Epithelial cell of umbilical artery (primary cell): ENCODE results near the gene TSFM. TPM values are rescaled to one million over a fixed set of nuclear protein-coding genes. Genes with fewer than 3 reads are reported as not detected.

Source experiments
- total RNA-seq: library from RNA; depleted of rRNA; stranded (reverse); fragments of >200 nt; gene quantifications from 2 replicates; pipeline ENCODE4 v1.2.3, GENCODE V29; 2014

The TSFM gene
- total RNA-seq: 20.8 and 30.7 TPM in 2 replicates

DNA sequence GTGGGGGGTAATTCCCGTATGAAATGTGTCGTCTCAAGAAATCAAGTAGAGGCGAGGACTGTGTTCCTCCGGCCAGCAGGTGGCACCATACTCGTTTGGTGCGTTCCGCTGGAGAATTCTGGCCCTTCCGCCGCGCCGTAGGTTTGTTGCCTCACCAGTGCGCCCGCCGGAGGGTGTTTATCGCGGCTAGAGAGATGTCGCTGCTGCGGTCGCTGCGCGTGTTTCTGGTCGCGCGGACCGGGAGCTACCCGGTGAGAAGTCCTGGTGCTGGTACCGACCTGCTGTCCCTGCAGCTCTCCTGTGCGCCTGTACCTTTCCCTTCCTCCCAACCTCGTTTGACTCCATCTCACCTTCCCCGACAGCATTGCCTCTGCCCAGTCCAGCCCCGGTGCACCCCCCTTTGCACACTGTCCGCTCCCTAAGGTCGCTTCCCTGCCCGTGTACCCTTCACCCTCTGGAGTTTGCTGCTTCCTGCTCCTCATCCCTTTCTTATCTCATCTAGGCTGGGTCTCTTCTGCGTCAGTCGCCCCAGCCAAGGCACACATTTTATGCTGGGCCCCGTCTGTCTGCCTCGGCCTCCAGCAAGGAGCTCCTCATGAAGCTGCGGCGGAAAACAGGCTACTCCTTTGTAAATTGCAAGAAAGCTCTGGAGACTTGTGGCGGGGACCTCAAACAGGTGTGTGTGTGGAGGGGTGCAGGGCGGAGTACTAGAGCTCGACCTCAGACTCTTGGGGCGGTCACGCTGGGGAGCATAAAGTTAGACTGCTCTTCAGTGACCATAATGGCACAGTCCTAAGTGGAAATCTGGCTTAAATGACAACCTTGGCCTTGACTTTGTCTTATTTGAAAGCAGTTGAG, at the start of gene TSFM:
Gene TSFM (plus strand): TSS at position 180 of the 858 bp plus-strand sequence. CDS start 15 bp downstream, at position 195.

DNA sequence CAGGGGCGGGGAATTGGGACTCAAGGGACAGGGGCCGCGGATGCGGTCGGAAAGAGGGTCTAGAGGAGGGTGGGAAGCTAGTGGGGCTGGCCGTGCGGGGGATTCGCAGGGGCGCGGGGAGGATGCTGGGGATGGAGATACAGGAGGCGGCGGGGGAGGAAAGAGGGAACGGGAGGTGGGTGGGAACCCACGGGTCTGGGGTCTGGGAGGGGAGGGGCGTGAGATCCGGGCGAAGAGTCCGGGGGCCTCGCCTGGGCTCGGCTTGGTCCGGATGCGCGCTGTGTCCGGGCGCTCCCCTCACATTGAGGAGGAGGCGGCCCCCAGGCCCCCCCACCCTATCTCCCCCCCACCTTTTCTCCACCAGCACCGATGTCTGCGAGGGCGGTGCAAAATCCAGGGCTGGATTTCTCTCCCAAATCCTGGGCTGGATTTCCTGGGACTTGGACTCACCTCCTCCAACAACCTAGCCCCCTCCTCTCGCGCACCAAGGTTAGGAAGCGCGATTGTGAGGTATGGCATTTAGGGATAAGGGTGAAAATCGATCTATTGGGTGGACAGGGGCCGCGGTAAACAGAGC, 43.8 kb upstream of the TSFM start, which contains the start of gene AGAP2:
Gene AGAP2 (minus strand): TSS at position 82 of the 577 bp plus-strand sequence. CDS start 496 bp downstream, outside the sequence.

DNA sequence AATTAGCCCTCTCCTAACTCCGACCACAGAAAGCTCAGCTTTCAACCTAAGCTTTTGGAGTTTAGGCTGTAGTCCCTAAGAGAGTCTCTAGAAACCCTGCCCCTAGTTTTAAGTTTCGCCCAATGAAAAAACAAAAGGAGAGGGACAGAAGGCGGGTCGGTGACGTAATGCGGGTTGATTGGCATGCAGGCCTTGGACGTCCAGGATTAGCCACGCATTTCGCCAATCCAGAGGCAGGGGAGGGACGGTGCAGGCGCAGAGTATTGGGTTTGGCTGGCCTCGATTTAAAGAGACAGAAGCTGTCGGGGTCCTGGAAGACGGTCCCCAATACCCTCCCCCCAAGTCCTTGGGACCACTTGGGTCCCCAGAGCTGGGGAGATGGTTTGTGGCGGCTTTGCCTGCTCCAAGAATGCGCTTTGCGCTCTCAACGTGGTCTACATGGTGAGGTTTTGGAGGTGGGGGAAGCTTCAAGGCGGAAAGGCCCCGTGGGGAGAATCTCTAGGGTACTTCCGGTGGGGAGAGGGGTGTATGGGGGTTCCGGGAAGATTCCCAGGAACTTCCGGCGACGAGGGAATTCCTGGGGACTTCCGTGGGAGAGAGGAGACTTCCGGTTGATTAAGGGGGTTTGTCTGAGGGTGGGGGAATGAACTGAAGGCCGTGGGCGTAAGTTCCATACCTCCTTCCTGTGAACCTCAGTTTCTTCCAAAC, 37.7 kb upstream of the TSFM start, which contains the start of gene TSPAN31:
Gene TSPAN31 (plus strand): TSS at position 263 of the 708 bp plus-strand sequence. CDS start 116 bp downstream, at position 379.

DNA sequence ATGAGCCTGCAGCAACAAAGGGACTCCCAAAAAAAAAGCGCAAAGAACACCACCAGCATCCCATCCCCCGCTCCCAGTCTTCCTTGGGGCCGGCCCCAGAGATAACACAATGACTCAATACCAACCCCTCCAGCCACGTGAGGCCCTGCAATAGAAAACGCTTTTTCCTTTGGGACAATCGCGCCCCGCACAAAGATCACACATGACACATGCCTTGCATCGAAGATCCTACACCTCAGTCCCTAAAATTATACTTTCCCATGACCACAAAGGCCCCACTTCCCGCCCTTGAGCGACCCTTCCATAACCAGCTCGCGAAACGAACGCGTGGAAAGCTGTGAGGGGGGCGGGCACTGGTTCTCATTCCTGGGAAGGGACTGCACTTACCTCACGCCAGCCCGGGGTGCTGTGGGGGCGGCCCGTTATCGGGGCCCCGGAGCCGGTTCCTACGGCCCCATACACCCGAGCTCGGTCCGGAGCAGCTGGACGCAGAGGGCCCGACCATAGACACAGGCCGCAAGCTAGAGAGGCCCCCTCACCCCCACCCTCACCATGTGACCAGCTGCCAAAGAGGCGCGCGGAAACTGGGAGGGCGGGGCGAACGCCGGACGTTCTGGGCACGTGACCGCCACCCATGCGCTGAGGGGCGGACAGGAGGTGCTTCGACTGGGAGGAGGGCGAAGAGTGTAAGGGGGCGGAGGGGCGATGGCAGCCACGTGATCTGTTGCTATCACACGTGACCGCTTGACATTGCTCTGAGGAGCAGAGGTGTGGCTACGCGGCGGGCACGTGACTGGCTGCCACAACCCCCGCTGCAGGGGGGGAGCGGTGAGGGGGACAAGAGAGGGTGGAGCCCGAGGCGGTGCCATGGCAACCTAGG, 30.6 kb upstream of the TSFM start, which contains the start of gene CDK4:
Gene CDK4 (minus strand): TSS at position 523 of the 880 bp plus-strand sequence. CDS start 593 bp downstream, outside the sequence.

DNA sequence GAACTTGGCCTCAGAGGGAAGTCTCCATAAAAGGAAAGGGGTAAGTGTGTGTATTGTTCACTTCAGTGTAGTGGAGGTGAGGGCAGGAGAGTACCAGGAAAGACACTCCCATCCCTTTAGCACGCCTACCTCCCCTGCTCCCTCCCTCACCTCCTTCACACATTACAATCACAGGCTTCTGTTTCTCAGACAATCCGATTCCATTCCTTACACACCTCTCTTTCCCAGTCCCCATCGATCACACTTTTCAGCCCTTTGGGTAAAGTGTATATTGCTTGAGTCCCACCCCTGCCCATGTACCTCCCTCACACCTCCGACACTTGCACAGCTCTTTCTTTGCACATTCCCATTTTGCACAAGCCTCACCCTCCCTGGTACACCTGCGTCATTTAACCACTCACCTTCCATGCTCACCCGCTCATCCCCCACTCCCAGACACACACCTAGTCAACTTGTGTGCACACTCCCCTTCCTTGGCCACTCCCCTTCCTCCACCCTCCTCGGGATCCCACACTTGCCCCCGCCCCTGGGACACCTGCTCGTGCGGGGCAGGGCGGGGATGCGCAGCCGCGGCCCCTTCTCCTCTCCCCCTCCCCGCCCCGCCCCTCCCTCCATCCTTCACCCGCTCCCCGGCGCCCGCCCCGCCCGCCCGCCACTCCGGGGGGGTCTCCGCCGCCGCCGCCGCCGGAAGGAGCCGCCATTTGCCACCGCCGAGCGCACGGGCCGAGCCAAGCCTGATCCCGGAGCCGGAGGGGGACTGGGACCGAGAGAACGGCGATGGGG, 28.0 kb upstream of the TSFM start, which contains the start of gene MARCHF9:
Gene MARCHF9 (plus strand): TSS at position 693 of the 783 bp plus-strand sequence. CDS start 426 bp downstream, outside the sequence.

GRCh38 chr12:57766464-57767304, 15.9 kb upstream of the TSFM start, which contains the start of gene CYP27B1:
TSS of gene CYP27B1 (minus strand) at chr12:57767078. CDS start at chr12:57767041, 37 bp downstream.

DNA sequence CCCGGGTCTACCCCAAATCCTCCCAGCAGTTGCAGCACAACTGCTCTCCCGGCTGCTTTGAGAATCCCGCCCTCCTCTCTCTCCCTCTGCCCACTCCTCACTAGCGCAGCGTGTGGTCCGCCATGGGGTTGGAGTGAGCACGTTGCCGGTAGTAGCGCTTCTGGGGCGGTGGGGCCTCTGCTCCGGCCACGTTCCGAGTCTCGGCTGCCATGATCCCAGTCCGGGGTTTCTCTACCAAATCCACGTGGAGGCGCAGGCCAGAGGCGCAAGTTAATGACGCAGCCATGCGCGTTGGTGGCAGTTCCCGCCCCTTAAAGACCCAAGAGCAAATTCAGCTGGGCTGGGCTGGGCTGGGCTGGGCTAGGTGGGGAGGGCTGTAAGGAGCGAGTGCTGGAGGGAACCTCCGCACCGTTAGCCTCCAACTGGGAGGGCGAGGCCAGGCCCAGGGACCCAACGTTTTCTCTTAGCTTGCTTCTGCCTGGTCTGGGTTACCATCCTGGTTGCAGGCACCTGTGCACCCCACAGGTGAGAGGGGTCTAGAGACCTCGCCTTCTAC, 10.6 kb upstream of the TSFM start, which contains the start of gene METTL1:
Gene METTL1 (minus strand): TSS at position 233 of the 556 bp plus-strand sequence. CDS start 22 bp downstream, at position 211.

GRCh38 chr12:57772429-57773322, 9.9 kb upstream of the TSFM start, which contains the start of gene EEF1AKMT3:
TSS of gene EEF1AKMT3 (plus strand) at chr12:57772614. CDS start at chr12:57772725, 111 bp downstream.

GRCh38 chr12:57846577-57847319, 64.2 kb downstream of the TSFM start, which contains the start of gene CTDSP2:
TSS of gene CTDSP2 (minus strand) at chr12:57846729. CDS start at chr12:57846435, 294 bp downstream.

Other genes with a start within 250 kb of the TSFM start
- 79.2 and 91.9 TPM in 2 replicates for gene DCTN2, start 235.6 kb upstream of the TSFM start, total RNA-seq
- under 0.01 TPM in 1 of 2 replicates, not detected in the other for gene KIF5A, start 232.7 kb upstream of the TSFM start, total RNA-seq
- 5.5 and 17.3 TPM in 2 replicates for gene PIP4K2C, start 191.6 kb upstream of the TSFM start, total RNA-seq
- gene DTX3, start 178.0 kb upstream of the TSFM start, total RNA-seq: 8.1 and 9.3 TPM in 2 replicates
- gene ARHGEF25, start 171.4 kb upstream of the TSFM start, total RNA-seq: 3.8 and 8.1 TPM in 2 replicates
- 0.65 TPM in 1 of 2 replicates, not detected in the other for gene B4GALNT1, start 149.6 kb upstream of the TSFM start, total RNA-seq
- gene OS9, start 88.7 kb upstream of the TSFM start, total RNA-seq: 222 and 327 TPM in 2 replicates
- under 0.01 and 0.15 TPM in 2 replicates for gene AGAP2, start 44.0 kb upstream of the TSFM start, total RNA-seq
- gene TSPAN31, start 37.7 kb upstream of the TSFM start, total RNA-seq: 56.2 and 118 TPM in 2 replicates
- 166 and 201 TPM in 2 replicates for gene CDK4, start 30.5 kb upstream of the TSFM start, total RNA-seq
- 1.4 and 2.6 TPM in 2 replicates for gene MARCHF9, start 27.7 kb upstream of the TSFM start, total RNA-seq
- gene CYP27B1, start 15.7 kb upstream of the TSFM start, total RNA-seq: 0.15 and 0.65 TPM in 2 replicates
- gene METTL1, start 10.7 kb upstream of the TSFM start, total RNA-seq: 4.5 and 5.0 TPM in 2 replicates
- 2.3 and 3.9 TPM in 2 replicates for gene EEF1AKMT3, start 10.2 kb upstream of the TSFM start, total RNA-seq
- gene AVIL, start 35.9 kb downstream of the TSFM start, total RNA-seq: 0.65 and 2.3 TPM in 2 replicates
- 40.3 and 54.1 TPM in 2 replicates for gene CTDSP2, start 63.9 kb downstream of the TSFM start, total RNA-seq
- 8.1 and 13.0 TPM in 2 replicates for gene ATP23, start 158.8 kb downstream of the TSFM start, total RNA-seq